SK-N-SH treated with all-trans-retinoic acid at 6 μM for 48 hours (cell line): ENCODE measurements around the gene TGFBR3.

Experiments
- ATAC-seq: fragments of 200-7000 bp; cut with Tn5 transposase; 3 replicates; pipeline ENCODE4 v1.9.1; 2020; ENCODE audit warnings: mild to moderate bottlenecking, moderate library complexity
- ARNTL ChIP-seq: fragments of 450-650 bp; formaldehyde crosslinking; IDR thresholded peaks from 2 replicates; pipeline ENCODE4 v1.5.0; 2020; ENCODE audit warnings: low read depth, mild to moderate bottlenecking, moderate library complexity, borderline replicate concordance
- BACH2 ChIP-seq: fragments of 250-450 bp; sonication (Bioruptor Pico); IDR thresholded peaks from 2 replicates; pipeline ENCODE4 v1.9.0; 2021; ENCODE audit warnings: mild to moderate bottlenecking, borderline replicate concordance
- ESRRG ChIP-seq: fragments of 250-450 bp; sonication (Bioruptor Pico); IDR thresholded peaks from 2 replicates; pipeline ENCODE4 v1.6.1; 2021; ENCODE audit warnings: mild to moderate bottlenecking
- GLIS3 ChIP-seq: fragments of 250-450 bp; sonication (Bioruptor Pico); IDR thresholded peaks from 2 replicates; pipeline ENCODE4 v1.5.0; 2020; ENCODE audit warnings: mild to moderate bottlenecking, moderate library complexity
- ISL1 ChIP-seq: fragments of 250-450 bp; sonication (Bioruptor Pico); IDR thresholded peaks from 2 replicates; pipeline ENCODE4 v2.1.2; 2022; ENCODE audit warnings: mild to moderate bottlenecking, moderate library complexity
- OSR1 ChIP-seq: fragments of 250-450 bp; sonication (Bioruptor Pico); IDR thresholded peaks from 2 replicates; pipeline ENCODE4 v1.8.0; 2022; ENCODE audit warnings: moderate library complexity, mild to moderate bottlenecking, inconsistent platforms
- PPARA ChIP-seq: fragments of 250-450 bp; sonication (Bioruptor Pico); IDR thresholded peaks from 2 replicates; pipeline ENCODE4 v1.5.0; 2020; ENCODE audit warnings: mild to moderate bottlenecking, borderline replicate concordance
- RARB ChIP-seq: fragments of 250-450 bp; sonication (Bioruptor Pico); IDR thresholded peaks from 2 replicates; pipeline ENCODE4 v1.8.0; 2021; ENCODE audit warnings: mild to moderate bottlenecking, moderate library complexity
- SNAI2 ChIP-seq: fragments of 250-450 bp; sonication (Bioruptor Pico); IDR thresholded peaks from 2 replicates; pipeline ENCODE4 v1.5.0; 2020; ENCODE audit warnings: mild to moderate bottlenecking, moderate library complexity
- TCF4 ChIP-seq: fragments of 250-450 bp; sonication (Bioruptor Pico); IDR thresholded peaks from 2 replicates; pipeline ENCODE4 v1.8.0; 2021; ENCODE audit warnings: mild to moderate bottlenecking, moderate library complexity, borderline replicate concordance
- TOX ChIP-seq: fragments of 250-450 bp; sonication (Bioruptor Pico); IDR thresholded peaks from 2 replicates; pipeline ENCODE4 v1.8.0; 2021; ENCODE audit warnings: mild to moderate bottlenecking, moderate library complexity, borderline replicate concordance
- ZC3H10 ChIP-seq: fragments of 250-450 bp; sonication (Bioruptor Pico); IDR thresholded peaks from 2 replicates; pipeline ENCODE4 v1.5.1; 2021; ENCODE audit warnings: mild to moderate bottlenecking, moderate library complexity
- ZFP3 ChIP-seq: fragments of 250-450 bp; sonication (Bioruptor Pico); IDR thresholded peaks from 2 replicates; pipeline ENCODE4 v1.5.0; 2020; ENCODE audit warnings: mild to moderate bottlenecking, moderate library complexity
- ZFP30 ChIP-seq: fragments of 450-650 bp; formaldehyde crosslinking; IDR thresholded peaks from 2 replicates; pipeline ENCODE4 v1.5.0; 2022; ENCODE audit warnings: mild to moderate bottlenecking, moderate library complexity
- ZNF565 ChIP-seq: fragments of 450-650 bp; formaldehyde crosslinking; conservative IDR thresholded peaks from 2 replicates; pipeline ENCODE4 v1.5.0; 2020; ENCODE audit warnings: low read depth, mild to moderate bottlenecking, moderate library complexity
- ZNF70 ChIP-seq: fragments of 450-650 bp; formaldehyde crosslinking; IDR thresholded peaks from 2 replicates; pipeline ENCODE4 v1.5.0; 2020; ENCODE audit warnings: mild to moderate bottlenecking, moderate library complexity
- TF ChIP-seq, protein P1 (sequence below): fragments of 250-450 bp; sonication (Bioruptor Pico); IDR thresholded peaks from 2 replicates; pipeline ENCODE4 v1.8.0; 2021; ENCODE audit warnings: low read depth, mild to moderate bottlenecking, moderate library complexity, borderline replicate concordance
- TF ChIP-seq, protein P2 (sequence below): fragments of 250-450 bp; sonication (Bioruptor Pico); IDR thresholded peaks from 2 replicates; pipeline ENCODE4 v1.8.0; 2020; ENCODE audit warnings: mild to moderate bottlenecking, moderate library complexity, borderline replicate concordance
- TF ChIP-seq, protein P3 (sequence below): fragments of 250-450 bp; sonication (Bioruptor Pico); IDR thresholded peaks from 2 replicates; pipeline ENCODE4 v1.5.0; 2020; ENCODE audit warnings: mild to moderate bottlenecking, moderate library complexity
- TF ChIP-seq, protein P4 (sequence below): fragments of 250-450 bp; sonication (Bioruptor Pico); IDR thresholded peaks from 2 replicates; pipeline ENCODE4 v1.5.1; 2020; ENCODE audit warnings: low read depth, mild to moderate bottlenecking, moderate library complexity

Gene TGFBR3

DNA sequence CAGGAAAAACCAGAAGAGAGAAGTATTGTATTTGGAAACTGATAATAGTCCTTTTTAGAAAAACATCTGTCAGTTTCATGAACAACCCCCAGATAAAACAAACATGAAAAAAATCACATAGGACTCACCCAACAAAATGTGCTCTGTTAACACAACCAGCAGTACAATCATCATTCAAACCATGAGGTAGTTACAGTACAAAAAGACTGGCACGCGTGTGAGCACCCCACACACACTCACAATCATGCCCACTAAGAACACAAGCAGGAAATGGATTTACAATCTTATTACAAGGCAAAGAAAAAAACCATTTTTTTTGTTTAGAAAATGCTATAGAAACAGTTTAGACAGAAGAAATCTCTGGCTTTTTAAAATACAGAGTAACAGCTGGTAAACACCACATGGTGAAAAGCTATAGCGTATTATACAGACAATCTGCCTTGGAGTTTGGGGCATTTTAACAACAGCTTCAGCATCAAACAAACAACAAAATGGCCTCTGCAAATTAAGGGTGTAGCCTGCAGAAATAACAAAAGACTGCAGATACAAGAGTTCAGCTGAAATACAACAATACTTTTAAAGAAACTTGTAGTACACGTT is 205.3 kb downstream of the TGFBR3 start:
- no peak for ATAC-seq
- no peak for TF ChIP-seq TCF4 (CRISPR knock-in tag)
- no peak for TF ChIP-seq ZFP3 (CRISPR knock-in tag)
- TF ChIP-seq ESRRG (CRISPR knock-in tag): no peak
- TF ChIP-seq GLIS3 (CRISPR knock-in tag): no peak
- no peak for TF ChIP-seq RARB
- TF ChIP-seq, protein P1, sequence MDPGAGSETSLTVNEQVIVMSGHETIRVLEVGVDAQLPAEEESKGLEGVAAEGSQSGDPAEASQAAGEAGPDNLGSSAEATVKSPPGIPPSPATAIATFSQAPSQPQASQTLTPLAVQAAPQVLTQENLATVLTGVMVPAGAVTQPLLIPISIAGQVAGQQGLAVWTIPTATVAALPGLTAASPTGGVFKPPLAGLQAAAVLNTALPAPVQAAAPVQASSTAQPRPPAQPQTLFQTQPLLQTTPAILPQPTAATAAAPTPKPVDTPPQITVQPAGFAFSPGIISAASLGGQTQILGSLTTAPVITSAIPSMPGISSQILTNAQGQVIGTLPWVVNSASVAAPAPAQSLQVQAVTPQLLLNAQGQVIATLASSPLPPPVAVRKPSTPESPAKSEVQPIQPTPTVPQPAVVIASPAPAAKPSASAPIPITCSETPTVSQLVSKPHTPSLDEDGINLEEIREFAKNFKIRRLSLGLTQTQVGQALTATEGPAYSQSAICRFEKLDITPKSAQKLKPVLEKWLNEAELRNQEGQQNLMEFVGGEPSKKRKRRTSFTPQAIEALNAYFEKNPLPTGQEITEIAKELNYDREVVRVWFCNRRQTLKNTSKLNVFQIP (CRISPR knock-in tag): no peak
- no peak for TF ChIP-seq BACH2 (CRISPR knock-in tag)
- no peak for TF ChIP-seq ZC3H10

DNA sequence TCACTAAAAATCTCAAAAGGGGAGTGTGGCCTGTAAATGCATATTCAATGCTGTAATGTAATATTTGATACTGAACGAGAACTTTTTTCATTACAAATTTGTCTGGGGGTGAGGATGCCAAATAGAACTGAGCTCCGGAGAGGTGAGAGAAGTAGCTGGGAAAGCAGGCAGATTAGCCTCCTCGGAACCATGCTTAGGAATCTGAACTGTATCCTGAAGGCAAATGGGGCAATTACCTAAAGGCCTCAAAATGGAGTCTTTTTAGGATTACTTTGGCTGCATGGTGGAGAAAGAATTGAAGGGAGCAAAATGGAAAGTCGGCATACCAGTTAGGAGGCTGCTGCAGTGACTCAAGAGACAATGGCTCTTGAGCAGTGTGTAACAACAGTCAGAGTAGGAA is 206.5 kb downstream of the TGFBR3 start:
- ATAC-seq: no peak

DNA sequence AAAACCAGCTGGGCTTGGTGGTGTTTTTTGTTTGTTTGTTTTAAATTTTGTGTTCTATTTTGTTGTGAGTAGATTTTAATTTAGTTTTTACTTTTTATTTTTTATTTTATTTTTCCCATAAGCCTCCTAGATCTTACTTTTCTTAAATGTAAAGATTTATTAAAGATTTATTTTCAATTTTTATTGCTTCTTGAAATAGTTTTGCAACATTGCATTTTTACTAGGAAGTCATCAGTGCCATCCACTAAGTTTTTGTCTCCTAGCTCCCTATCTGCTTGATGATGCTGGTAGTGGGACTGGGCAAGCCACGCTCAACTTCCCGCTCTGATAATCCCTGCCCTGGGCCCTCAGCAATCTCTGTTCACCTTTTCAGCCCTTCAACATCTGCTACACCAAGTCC is 209.9 kb downstream of the TGFBR3 start:
- TF ChIP-seq ZFP3 (CRISPR knock-in tag) (no peak), OSR1 (no peak), ESRRG (CRISPR knock-in tag) (no peak), SNAI2 (no peak), ZNF70 (CRISPR knock-in tag) (no peak), PPARA (CRISPR knock-in tag) (no peak), ZNF565 (CRISPR knock-in tag) (no peak), ZFP30 (CRISPR knock-in tag) (no peak), TCF4 (CRISPR knock-in tag) (no peak)
- TF ChIP-seq, protein P2, sequence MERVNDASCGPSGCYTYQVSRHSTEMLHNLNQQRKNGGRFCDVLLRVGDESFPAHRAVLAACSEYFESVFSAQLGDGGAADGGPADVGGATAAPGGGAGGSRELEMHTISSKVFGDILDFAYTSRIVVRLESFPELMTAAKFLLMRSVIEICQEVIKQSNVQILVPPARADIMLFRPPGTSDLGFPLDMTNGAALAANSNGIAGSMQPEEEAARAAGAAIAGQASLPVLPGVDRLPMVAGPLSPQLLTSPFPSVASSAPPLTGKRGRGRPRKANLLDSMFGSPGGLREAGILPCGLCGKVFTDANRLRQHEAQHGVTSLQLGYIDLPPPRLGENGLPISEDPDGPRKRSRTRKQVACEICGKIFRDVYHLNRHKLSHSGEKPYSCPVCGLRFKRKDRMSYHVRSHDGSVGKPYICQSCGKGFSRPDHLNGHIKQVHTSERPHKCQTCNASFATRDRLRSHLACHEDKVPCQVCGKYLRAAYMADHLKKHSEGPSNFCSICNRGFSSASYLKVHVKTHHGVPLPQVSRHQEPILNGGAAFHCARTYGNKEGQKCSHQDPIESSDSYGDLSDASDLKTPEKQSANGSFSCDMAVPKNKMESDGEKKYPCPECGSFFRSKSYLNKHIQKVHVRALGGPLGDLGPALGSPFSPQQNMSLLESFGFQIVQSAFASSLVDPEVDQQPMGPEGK (CRISPR knock-in tag): no peak
- TF ChIP-seq, protein P3, sequence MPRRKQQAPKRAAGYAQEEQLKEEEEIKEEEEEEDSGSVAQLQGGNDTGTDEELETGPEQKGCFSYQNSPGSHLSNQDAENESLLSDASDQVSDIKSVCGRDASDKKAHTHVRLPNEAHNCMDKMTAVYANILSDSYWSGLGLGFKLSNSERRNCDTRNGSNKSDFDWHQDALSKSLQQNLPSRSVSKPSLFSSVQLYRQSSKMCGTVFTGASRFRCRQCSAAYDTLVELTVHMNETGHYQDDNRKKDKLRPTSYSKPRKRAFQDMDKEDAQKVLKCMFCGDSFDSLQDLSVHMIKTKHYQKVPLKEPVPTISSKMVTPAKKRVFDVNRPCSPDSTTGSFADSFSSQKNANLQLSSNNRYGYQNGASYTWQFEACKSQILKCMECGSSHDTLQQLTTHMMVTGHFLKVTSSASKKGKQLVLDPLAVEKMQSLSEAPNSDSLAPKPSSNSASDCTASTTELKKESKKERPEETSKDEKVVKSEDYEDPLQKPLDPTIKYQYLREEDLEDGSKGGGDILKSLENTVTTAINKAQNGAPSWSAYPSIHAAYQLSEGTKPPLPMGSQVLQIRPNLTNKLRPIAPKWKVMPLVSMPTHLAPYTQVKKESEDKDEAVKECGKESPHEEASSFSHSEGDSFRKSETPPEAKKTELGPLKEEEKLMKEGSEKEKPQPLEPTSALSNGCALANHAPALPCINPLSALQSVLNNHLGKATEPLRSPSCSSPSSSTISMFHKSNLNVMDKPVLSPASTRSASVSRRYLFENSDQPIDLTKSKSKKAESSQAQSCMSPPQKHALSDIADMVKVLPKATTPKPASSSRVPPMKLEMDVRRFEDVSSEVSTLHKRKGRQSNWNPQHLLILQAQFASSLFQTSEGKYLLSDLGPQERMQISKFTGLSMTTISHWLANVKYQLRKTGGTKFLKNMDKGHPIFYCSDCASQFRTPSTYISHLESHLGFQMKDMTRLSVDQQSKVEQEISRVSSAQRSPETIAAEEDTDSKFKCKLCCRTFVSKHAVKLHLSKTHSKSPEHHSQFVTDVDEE (CRISPR knock-in tag): no peak
- no peak for ATAC-seq

More for the DNA sequence above, 206.5 kb downstream of the TGFBR3 start:
- TF ChIP-seq, protein P1 (CRISPR knock-in tag): no peak

DNA sequence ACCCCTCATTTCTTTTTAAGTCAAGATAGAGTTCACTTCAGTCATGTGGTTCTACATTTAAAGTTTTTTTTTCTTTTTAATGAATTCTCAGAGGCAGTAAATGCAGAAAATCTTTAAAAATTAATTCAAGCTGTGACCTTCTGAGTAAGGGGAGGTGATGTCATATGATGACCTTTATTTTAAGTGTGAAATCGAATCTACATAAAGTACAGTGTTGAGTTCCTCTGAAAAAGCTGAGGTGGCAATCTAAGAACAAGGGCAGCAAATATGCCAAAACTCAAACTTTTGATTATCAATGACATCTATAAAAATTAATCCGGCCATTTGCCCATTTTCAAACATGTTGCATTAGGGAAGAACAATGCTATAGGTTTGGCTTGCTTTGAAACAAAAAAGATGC is 211.8 kb downstream of the TGFBR3 start:
- ATAC-seq: no peak
- TF ChIP-seq BACH2 (CRISPR knock-in tag): no peak
- TF ChIP-seq, protein P4, sequence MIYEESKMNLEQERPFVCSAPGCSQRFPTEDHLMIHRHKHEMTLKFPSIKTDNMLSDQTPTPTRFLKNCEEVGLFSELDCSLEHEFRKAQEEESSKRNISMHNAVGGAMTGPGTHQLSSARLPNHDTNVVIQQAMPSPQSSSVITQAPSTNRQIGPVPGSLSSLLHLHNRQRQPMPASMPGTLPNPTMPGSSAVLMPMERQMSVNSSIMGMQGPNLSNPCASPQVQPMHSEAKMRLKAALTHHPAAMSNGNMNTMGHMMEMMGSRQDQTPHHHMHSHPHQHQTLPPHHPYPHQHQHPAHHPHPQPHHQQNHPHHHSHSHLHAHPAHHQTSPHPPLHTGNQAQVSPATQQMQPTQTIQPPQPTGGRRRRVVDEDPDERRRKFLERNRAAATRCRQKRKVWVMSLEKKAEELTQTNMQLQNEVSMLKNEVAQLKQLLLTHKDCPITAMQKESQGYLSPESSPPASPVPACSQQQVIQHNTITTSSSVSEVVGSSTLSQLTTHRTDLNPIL (CRISPR knock-in tag): no peak

DNA sequence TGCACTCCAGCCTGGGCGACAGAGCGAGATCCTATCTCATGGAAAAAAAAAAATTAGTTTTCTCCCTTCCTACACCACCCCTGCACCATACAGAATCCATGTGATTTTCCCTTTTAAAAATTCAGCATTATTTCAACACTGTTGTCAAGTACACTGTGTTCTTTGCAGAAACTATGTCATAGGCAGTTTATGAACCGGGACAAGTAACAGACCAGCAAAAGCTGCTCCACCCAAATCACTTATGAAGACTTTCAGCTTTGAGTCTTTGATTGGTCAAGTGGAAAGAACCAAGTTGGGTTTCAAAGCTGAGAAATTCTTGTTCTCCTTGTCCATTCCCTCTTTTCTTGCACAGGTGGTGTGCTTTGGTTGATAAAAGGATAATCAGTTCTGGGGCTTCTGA is 212.3 kb downstream of the TGFBR3 start:
- no peak for ATAC-seq
- TF ChIP-seq TOX (CRISPR knock-in tag) (no peak), ARNTL (CRISPR knock-in tag) (no peak), ZNF565 (CRISPR knock-in tag) (no peak), GLIS3 (CRISPR knock-in tag) (no peak), ZFP3 (CRISPR knock-in tag) (no peak), ISL1 (CRISPR knock-in tag) (no peak), PPARA (CRISPR knock-in tag) (no peak), ESRRG (CRISPR knock-in tag) (no peak), ZC3H10 (no peak), ZNF70 (CRISPR knock-in tag) (no peak)
- TF ChIP-seq, protein P4 (CRISPR knock-in tag): no peak
- TF ChIP-seq, protein P3 (CRISPR knock-in tag): no peak
